ENCODE measurements around the gene CDH4.

GRCh38 chr20:61736751-61737310 is 484.8 kb downstream of the CDH4 start:
- TF ChIP-seq, protein P1, sequence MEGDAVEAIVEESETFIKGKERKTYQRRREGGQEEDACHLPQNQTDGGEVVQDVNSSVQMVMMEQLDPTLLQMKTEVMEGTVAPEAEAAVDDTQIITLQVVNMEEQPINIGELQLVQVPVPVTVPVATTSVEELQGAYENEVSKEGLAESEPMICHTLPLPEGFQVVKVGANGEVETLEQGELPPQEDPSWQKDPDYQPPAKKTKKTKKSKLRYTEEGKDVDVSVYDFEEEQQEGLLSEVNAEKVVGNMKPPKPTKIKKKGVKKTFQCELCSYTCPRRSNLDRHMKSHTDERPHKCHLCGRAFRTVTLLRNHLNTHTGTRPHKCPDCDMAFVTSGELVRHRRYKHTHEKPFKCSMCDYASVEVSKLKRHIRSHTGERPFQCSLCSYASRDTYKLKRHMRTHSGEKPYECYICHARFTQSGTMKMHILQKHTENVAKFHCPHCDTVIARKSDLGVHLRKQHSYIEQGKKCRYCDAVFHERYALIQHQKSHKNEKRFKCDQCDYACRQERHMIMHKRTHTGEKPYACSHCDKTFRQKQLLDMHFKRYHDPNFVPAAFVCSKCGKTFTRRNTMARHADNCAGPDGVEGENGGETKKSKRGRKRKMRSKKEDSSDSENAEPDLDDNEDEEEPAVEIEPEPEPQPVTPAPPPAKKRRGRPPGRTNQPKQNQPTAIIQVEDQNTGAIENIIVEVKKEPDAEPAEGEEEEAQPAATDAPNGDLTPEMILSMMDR (IDR thresholded peaks at IDR 0.05): no peak
- no peak for TF ChIP-seq ZFX (IDR thresholded peaks at IDR 0.05; ENCODE audit: borderline replicate concordance)
